GM21723 (cell line): ENCODE measurements around the gene RFC5.
"Not testable (repeated sequence)": the region's sequence is repeated elsewhere in the genome, so short reads cannot be mapped to it uniquely, and the experiment has no call there.

Experiments
- ATAC-seq: cut with Tn5 transposase; IDR thresholded peaks from one replicate; pipeline ENCODE4 v1.9.1; 2021; ENCODE audit warnings: mild to moderate bottlenecking, moderate library complexity; ENCODE audit not compliant: unreplicated experiment

Gene RFC5

DNA sequence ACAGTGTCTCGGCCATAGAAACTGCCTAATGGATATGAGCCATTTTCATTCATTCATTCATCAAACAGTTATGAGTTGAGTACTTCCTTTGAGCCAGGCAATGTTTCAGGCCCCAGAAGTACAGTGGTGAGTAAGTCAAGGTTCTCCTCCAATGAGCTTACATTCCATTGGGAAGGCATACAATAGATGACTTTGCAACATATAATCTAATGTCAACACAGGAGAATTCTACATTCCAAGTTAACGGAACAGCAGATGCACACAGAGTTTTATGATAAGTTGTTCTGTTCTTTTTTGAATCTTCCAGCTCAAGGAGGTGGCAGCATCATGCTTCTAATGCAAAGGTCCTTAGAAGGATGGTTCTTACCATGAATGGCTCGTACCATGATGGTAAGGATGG is 3.2 kb upstream of the RFC5 start:
- no peak for ATAC-seq

DNA sequence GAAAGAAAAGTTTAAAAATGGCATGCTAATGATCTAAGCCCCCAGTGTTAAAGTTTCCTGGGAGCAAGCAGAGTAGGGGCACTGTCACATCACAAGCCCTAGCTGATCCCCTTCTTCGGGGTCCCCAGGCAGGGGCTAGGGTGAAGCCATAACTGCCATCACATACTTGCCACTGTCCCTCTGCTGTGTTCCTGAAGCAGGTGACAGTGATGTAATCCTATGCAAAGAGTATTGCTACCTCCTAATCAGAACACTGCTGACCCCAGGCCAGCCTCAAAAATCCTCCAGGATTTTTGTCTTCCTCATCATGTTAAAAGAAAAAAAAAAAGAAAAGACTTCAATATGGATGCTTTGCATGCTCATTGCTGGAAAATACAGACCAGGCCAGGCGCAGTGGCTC is 1.2 kb upstream of the RFC5 start:
- ATAC-seq = no peak

DNA sequence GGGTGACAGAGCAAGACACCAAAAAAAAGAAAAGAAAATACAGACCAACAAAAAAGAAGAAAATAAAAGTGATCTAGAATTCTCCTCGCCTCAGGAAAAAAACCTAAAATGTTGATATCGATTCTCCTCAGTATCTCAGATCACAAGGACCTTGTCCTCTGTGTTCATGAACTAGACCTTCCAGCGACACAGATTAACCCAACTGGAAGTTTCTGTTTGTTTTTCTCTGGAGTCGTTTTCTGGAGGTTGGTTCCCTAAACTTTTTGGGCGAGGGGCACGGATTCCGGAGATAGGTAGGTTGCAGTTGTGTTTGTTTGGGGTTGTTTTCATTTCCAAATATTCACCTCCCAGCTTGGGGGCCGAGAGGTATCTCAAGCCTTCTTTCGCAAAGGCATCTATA is 559 bp upstream of the RFC5 start:
- ATAC-seq = peak; percentile 3

DNA sequence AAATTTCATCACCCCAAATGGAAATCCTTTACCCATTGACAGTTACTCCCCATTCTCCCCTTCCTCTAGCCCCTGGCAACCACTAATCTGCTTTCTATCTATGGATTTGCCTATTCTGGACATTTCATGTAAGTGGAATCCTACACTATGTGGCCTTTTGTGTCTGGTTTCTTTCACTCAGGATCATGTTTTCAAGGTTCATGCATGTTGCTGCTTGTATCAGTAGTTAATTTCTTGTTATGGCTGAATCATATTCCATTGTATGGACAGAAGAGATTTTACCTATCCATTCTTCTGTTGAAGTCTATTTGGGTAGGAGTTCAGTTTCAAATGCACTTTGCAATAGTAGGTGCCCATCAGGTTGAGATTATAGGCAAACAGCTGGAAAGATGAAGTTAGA is 1.4 kb downstream of the RFC5 start:
- ATAC-seq = no peak

DNA sequence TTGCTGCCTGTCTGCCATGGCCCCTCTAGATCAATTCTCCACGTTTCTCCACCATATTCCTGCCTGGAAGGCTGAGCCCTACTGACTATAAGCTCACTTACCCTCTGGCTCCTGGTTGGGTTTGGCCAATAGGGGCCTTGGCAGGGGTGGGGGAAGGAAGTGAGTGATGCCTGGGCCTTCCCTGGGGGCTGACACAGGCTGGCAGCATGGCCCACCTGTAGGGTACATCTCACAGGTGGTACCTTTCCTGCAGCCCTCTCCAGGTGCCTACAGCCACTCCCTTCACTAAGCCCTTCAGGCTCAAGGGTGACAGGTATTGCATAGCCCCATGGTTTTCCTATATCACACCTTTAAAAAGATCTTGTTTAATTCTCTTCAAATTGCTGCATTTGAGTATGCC is 3.5 kb downstream of the RFC5 start:
- no peak for ATAC-seq

DNA sequence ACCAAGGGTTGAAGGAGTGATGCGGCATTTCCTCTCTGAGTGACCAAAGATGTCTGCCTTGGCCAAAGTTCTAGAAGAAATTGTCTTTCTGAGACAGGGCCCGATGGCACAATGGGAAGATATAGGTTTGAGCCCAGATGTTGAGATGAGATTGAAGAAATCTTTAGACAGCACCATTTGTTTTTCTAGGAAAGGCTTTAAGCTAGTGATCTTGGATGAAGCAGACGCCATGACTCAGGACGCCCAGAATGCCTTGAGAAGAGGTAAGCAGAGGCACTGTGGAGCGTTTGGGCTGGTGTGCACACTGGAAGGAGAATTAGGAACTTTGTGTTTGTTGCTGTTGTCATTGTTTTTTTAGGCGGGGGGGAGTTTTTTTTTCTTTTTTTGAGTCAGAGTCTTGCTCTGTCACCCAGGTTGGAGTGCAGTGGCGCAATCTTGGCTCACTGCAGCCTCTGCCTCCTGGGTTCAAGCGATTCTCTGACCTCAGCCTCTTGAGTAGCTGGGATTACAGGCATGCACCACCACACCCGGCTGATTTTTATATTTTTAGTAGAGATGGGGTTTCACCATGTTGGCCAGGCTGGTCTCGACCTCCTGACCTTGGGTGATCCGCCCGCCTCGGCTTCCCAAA is 5.7 kb downstream of the RFC5 start:
- not testable (repeated sequence) for ATAC-seq

DNA sequence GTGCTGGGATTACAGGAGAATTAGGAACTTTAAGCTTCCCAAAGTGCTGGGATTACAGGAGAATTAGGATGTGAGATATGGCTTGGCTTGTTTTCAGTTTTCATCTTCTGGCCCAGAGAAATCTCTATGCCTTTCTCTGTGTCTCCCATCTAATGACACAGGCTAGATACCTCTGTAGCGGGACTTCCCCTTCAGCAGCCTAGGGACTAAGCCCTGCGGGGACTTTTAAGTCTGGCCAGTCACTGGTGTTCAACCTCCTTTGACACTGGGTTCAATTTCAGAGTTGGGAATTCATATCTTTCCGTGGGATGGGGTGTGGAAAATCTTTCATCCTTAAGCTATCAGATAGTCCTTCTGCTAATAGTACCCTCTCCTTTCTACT is 6.2 kb downstream of the RFC5 start:
- no peak for ATAC-seq

DNA sequence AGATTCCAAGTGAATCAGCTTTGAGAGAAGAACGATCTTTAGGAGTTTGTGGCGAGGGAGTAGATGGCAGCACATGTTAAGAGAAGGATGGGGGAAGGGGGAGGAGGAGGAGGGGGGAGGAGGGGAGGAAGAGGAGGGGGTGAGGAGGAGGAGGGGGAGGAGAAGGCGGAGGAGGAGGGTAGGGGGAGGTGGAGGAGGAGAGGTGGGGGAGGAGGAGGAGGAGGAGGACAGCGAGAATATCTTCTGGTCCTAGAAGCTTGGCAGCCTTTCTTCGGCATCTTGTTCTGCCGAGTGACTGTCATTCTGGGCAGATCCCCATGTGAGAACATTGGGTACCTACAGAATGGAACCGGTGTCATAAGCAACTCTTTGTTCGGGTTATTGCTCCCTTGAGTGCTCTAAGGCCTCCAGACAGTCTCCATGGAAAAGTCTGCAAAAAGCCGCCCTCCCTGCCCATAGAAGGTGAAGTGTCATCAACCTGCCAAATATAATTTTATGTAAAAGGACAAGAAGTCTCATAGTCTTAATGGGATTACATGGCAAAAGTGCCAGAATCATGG is 6.9 kb downstream of the RFC5 start:
- no peak for ATAC-seq

DNA sequence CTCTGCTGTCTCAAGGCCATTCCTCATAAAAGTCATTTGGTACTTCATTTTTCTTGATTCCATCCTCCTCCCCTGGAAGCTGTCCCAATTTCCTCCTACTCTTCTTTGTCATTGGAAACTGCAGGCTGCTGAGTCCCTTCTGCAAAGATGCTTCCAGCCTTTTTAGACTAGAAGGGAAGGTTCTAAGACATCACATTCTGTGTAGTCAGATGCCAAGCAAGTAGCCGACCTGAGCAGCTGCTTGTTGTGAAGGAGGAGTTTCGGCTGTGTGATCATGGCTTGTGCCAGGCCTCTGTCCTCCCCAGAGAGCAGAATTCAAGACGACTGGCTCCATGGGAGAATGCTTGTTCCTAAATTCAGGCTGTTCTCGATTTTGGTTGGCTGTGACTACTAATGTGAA is 8.7 kb downstream of the RFC5 start:
- no peak for ATAC-seq

DNA sequence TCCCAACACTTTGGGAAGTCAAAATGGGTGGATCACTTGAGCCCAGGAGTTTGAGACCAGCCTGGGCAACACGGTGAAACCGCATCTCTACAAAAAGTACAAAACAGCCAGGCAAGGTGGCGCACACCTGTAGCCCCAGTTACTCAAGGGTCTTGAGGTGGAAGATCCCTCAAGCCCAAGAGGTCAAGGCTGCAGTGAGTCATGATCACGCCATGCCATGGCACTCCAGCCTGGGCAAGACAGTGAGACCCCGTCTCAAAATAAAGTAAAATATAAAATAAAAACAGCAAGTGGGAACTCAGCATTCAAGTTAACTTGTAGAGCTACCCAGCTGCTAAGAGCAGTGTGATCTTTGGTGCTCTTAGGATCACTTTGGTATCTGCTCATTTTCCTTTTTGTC is 12.7 kb downstream of the RFC5 start:
- no peak for ATAC-seq

DNA sequence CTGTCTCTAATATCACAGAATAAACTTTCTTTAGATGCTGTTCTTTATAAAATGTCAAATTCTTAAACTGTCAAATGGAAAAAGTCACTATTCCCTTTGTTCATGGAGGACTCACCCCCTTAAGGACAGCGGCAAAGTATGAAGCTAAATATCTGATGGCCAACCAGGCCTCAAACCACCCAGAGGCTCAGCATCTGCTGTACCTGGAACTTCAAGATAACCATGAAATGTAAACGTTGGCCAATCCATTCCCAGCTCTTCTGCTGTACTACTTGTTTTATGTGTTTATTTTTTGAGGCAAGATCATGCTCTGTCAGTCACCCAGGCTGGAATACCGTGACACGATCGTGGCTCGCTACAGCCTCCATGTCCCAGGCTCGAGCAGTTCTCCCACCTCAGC is 15.7 kb downstream of the RFC5 start:
- no peak for ATAC-seq

DNA sequence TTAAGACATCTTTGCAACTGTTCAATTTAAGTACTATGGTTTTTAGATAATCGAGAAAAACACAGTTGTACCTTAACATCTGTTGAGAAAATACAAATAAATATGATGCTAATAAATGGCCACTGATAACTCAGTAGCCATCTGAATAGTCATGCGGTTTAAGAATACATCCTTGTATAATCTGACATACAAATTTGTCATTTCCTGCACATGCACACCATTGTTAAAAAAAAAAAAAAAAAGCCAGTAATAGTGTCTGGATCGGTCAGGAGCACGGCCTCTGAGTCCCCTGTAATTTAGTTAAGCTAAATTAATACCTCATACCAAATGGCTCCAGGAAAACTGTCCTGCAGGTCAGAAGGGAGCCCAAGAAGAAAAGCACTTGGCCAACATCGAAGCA is 16.8 kb downstream of the RFC5 start:
- ATAC-seq = no peak

DNA sequence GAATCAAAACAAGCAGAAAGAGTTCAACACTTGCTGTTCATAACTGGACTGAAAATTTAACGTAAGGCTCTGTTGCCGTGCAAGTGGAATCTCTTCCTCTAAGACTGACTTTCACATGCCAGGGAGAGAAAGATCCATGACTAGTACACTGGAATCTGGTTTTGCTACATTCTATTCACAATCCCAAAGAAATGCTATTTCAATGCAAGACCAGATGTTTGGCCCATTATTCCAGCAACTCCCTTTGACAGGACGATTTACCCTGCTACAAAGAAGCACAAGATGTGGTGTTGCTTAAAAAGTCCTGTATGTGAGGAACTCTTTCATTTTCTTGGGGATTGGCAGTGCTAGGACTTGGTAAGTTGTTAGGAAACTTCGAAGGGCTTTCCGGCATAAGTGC is 17.4 kb downstream of the RFC5 start:
- no peak for ATAC-seq

DNA sequence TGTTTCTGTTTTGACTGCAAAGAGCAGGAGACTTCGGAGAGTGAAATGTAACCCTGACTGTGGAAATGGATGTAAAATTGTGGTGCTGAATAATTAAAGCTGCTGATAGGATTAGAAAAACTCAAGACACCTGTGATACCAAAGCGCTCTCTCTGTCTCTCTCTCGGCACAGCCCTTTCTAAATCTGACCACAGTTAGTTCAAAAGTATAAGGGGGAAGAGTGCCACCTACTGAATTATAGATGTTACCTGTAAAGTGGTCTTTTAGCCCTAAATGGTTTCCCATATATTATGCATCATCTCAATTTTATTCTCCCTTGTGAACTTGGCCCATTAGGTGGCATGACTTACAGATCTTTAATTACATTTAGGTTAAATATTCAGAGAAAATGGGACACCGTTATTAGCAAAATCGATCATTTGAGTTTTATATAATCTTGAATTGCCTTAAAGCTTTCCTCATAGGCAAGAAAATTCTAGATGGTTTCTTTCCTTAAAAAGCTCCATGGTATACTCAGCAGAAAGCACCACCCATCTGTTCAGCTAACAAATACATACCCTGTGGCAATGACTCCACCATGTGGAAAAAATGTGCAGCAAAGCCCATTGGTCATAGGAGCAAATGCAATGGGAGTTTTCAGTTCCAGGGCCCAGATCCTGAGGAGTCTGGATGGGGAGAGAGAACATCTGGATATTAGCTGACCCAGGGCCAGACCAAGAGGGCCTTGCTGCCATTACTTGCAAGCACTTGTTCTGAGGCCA is 18.1 kb downstream of the RFC5 start:
- ATAC-seq = no peak

DNA sequence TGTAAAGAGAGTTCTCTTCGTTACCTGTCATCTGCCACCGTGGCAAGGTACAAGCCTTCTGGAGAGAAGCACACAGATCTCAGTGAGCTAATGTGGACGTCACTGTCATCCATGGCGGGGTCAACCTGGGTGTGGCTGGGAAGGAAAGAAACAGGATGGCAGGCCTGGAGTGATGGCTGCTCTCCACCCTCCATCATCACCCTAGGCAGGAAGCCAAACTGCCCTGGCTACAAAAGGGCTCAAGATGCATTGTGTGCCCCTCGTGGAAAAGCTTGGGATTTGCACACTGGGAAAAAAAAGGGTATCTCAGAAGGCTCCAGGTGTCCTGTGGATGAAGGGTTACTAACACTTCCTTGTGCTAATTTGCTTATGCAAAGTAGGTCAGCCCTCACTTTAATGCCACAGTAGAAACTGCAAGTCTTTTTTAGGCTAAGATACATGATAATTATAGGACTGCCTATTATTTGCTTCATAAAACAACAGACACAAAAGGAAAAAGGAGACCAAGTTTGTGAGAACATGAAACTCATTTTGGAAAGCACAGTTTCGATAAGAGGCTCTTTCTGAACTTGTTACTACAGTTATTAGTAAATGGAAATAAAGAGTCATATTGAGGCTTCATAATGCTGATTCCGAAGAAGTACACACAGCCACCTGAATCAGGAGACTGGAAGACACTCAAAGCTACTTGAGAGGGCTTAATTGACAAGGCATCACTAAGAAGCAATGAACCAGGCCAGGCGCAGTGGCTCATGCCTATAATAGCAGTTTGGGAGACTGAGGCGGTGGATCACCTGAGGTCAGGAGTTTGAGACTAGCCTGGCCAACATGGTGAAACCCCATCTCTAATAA is 18.9 kb downstream of the RFC5 start:
- ATAC-seq = peak; percentile 85

DNA sequence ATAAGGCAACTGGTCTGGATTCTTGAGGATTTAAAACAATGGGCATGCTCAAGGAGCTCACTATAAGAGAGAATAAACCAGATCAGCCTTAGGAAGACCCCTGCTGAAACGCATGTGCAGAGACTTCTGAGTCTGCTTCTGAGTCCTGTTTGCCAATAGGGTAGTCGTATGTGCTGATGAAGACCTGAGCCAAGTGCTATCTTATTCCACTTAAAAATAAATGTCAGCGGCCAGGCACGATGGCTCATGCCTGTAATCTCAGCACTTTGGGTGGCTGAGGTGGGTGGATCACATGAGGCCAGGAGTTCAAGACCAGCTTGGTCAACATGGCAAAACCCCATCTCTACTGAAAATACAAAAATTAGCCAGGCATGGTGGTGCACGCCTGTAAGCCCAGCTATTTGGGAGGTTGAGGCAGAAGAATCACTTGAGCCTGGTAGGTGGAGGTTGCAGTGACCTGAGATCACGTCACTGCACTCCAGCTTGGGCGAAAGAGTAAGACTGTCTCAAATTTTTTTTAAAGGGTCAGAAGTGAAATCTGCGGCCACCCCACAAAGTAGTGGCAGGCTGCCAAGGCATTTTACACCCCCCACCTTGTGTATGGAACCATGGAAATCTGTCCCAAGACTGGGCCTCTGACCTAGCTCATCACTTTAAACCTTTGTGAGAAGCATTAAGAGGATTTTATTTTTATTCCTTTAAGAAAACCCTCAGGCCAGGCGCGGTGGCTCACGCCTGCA is 20.3 kb downstream of the RFC5 start:
- no peak for ATAC-seq

DNA sequence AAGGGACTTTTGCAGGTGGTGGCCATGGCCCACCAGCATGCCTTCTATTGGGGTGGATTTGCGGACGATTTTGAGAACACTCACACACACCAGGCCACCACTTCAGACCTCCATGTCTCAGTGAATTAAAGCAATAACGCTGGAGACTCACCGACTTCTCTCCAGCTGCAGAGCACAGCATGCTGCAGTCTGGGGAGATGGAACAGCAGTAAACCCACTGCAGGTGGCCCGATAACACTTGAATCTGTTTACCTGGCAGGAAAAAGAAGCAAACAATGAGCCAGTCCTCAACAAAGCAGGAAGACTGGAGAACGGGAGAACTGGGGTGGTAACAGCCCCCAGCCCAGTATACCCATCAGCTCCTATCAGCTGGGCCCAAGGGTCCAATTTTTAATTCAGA is 21.6 kb downstream of the RFC5 start:
- ATAC-seq = no peak

DNA sequence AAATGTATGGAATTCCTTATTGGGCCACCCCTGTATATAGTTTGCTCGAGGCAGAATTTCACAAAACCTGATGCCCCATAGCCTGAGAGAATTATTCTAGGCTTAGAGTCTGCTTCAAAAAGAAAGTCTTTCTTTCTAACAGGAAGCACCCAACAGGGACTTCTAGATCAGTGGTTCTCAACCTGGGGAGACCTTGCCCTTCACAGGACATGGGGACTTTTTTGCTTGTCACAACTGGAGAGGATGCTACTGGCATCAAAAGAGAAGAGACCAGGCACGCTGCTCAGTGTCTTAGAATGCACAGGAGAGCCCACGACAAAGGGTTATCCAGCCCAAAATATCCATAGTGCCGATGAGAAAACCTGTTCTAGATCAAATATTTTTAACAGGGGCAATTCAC is 25.6 kb downstream of the RFC5 start:
- no peak for ATAC-seq

DNA sequence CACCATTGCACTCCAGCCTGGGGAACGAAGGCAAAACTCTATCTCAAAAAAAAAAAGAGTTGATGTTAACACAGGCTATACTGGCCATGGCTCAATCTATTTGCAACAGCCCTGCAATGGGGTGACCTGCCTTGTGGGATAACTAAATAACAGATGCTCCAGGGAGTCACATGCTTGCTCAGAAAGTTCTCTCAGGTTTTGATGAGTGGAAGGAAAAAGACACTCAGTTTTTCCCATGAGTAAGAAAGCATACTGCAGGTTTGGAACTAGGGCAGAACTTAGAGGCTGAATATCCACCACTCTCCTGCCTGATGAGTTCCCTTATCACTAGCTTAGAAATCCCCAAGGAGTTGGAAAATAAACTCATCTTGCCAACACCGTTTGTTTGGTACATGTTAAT is 27.6 kb downstream of the RFC5 start:
- ATAC-seq = no peak

DNA sequence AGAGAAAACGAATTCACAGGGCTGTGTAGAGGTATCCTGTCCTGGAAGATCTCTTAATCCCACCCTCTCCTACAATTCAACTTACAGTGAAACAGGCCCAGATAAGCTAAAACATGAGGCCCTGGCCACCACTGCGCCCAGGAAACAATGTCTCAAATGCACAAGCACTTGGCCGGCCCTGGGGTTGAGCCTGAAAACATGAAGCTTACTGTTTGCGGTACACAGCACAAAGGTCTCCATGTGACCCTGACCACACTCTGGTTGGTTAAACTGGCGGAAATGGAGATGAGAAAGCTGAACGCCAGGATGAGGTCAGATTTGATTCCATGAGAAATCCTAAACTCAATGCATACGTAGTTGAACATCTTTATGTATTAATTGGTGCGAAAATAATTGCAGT is 28.1 kb downstream of the RFC5 start:
- no peak for ATAC-seq

DNA sequence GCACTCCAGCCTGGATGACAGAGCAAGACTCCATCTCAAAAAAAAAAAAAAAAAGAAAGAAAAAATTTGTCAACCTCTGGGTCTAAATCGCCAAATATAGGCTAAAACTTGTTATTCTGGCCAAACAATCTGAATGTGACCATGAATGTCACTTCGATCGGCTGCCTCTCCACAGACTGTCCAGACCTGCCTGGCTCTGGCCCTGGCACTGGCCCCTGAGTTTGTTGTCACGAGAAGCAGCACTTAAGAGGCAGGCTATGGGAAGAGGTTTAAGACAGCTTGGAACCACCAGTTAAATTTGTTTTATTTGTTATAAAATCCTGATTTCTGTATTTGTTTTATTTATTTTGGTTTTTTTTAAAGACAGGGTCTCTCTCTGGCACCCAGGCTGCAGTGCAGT is 29.9 kb downstream of the RFC5 start:
- ATAC-seq = no peak
